ENCODE data around the gene SYK.

DNA sequence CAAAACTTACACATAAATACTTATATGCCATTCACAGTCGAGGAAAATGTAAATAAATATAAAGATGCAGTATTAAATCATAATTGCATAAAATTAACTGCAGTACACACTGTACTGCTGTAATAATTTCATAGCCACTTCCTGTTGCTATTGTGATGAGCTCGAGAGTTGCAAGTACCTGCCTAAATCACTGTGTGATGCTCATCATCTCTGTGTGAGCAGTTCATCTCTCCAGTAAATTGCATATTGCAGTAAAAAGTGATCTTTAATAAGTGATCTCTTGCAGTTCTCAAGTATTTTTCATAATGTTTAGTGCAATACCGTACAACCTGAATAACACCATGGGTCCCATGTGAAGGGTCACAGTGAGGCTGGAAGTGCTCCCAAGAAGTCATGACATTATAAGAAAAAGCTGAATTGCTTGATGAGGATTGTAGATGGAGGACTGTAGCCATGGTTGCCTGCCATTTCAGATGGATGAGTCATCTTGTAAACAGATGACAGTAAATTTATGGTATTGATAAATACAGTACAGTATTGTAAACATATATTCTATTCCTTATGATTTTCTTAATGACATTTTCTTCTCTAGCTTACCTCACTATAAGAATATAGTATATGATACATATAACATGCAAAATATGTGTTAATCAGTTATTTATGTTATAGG lies 34.9 kb downstream of the SYK start:
- no peak for TF ChIP-seq POLR2A (IDR thresholded peaks at IDR 0.05)
- TF ChIP-seq, protein P1, sequence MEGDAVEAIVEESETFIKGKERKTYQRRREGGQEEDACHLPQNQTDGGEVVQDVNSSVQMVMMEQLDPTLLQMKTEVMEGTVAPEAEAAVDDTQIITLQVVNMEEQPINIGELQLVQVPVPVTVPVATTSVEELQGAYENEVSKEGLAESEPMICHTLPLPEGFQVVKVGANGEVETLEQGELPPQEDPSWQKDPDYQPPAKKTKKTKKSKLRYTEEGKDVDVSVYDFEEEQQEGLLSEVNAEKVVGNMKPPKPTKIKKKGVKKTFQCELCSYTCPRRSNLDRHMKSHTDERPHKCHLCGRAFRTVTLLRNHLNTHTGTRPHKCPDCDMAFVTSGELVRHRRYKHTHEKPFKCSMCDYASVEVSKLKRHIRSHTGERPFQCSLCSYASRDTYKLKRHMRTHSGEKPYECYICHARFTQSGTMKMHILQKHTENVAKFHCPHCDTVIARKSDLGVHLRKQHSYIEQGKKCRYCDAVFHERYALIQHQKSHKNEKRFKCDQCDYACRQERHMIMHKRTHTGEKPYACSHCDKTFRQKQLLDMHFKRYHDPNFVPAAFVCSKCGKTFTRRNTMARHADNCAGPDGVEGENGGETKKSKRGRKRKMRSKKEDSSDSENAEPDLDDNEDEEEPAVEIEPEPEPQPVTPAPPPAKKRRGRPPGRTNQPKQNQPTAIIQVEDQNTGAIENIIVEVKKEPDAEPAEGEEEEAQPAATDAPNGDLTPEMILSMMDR (IDR thresholded peaks at IDR 0.05) = no peak
